Measurements from ENCODE around the gene UBFD1. TPM values are rescaled to one million over a fixed set of nuclear protein-coding genes. Genes with fewer than 3 reads are reported as not detected.

The UBFD1 gene
- total and polyA plus RNA-seq, 12 donors = 12.4 to 77.3 (median 48.8) TPM

DNA sequence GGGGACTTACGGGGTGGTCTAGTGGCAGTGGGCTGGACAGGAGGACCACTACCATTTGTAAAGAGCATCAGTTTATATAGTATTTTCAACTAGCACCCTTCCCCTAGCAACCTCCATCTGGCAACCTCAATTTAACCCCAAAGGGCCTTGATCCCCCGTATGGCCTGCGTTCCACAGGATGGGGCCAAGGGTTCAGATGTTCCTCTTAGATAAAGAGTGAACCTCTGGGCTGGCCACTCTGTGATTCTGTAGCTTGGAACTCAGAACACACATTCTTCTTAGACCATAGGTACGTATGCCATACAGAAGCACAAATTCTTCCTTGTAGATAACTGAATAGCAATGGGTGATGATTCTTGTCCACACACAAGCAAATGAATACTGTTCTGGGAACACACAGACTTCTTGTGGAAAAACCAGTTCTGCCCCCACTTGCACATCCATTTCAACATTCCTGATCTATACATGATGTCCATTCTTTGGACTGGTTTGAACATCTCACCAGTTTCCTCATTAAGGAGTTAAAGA is 45.3 kb upstream of the UBFD1 start:
- Histone ChIP-seq H3K27ac (no peak overlapping the region), H3K27me3 (no peaks in the 10 kb centered on the region)
- WGBS, 2 donors = 91 to 97% methylated on average over 4 of the region's 4 CpGs

GRCh38 chr16:23514381-23515152 is 43.0 kb upstream of the UBFD1 start:
- Histone ChIP-seq H3K27me3 (no peaks in the 10 kb centered on the region), H3K27ac (no peak overlapping the region), H3K9me3 (no peaks in the 10 kb centered on the region), H3K4me3 (no peak overlapping the region), H3K36me3 (peaks cover 0 to 20% (median 0%) of the 10 kb centered on the region in 9 donors), H3K4me1 (peaks cover 0 to 25% (median 4%) of the 10 kb centered on the region in 9 donors)
- intact Hi-C loops (cut with DNase I) = no loop called here
- TF ChIP-seq, protein P1, sequence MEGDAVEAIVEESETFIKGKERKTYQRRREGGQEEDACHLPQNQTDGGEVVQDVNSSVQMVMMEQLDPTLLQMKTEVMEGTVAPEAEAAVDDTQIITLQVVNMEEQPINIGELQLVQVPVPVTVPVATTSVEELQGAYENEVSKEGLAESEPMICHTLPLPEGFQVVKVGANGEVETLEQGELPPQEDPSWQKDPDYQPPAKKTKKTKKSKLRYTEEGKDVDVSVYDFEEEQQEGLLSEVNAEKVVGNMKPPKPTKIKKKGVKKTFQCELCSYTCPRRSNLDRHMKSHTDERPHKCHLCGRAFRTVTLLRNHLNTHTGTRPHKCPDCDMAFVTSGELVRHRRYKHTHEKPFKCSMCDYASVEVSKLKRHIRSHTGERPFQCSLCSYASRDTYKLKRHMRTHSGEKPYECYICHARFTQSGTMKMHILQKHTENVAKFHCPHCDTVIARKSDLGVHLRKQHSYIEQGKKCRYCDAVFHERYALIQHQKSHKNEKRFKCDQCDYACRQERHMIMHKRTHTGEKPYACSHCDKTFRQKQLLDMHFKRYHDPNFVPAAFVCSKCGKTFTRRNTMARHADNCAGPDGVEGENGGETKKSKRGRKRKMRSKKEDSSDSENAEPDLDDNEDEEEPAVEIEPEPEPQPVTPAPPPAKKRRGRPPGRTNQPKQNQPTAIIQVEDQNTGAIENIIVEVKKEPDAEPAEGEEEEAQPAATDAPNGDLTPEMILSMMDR (IDR thresholded peaks at IDR 0.05) = no peak
- WGBS, 2 donors = 85 to 88% methylated on average over 7 of the region's 7 CpGs
- no peak for DNase-seq
- no peak for ATAC-seq

More for the DNA sequence above, 45.3 kb upstream of the UBFD1 start:
- peaks cover 0 to 14% (median 0%) of the 10 kb centered on the region in 9 donors for H3K36me3 ChIP-seq
- TF ChIP-seq, protein P1 (IDR thresholded peaks at IDR 0.05) = no peak
- no peak for ATAC-seq
- DNase-seq = no peak
- H3K4me3 ChIP-seq = no peak overlapping the region
- H3K4me1 ChIP-seq = peaks cover 5 to 31% (median 17%) of the 10 kb centered on the region in 9 donors
- H3K9me3 ChIP-seq = no peaks in the 10 kb centered on the region
- intact Hi-C loops (cut with DNase I) = no loop called here

DNA sequence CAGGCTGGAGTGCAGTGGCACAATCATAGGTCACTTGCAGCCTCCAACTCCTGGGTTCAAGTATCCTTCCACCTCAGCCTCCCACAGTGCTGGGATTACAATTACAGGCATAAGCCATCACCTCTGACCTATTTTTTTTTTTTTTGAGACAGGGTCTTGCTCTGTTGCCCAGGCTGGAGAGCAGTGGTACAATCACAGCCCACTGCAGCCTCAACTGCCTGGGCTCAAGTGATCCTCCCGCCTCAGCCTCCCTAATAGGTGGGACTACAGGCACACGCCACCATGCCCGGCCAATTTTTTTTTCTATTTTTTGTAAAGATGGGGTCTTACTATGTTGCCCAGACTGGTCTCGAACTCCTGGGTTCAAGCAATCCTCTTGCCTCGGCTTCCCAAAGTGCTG is 41.6 kb upstream of the UBFD1 start:
- Histone ChIP-seq H3K27ac (no peak overlapping the region), H3K4me3 (no peak overlapping the region), H3K27me3 (no peaks in the 10 kb centered on the region), H3K9me3 (no peaks in the 10 kb centered on the region), H3K4me1 (peaks cover 0 to 36% (median 0%) of the 10 kb centered on the region in 9 donors), H3K36me3 (peaks cover 0 to 31% (median 0%) of the 10 kb centered on the region in 9 donors)
- ATAC-seq (no peak), DNase-seq (no peak)
- TF ChIP-seq, protein P1 (IDR thresholded peaks at IDR 0.05) = no peak
- intact Hi-C loops (cut with DNase I) = no loop called here
- WGBS, 2 donors = 96 to 97% methylated on average over 5 of the region's 5 CpGs

GRCh38 chr16:23516366-23517137 is 41.0 kb upstream of the UBFD1 start:
- intact Hi-C loops (cut with DNase I) = no loop called here
- peak overlapping the region in 1 of 10 donors; percentile 34 for H3K27ac ChIP-seq
- H3K9me3 ChIP-seq = no peaks in the 10 kb centered on the region
- DNase-seq (no peak), ATAC-seq (peak in 3 of 8 donors; percentile 16 to 49 (median 29))
- peaks cover 0 to 37% (median 0%) of the 10 kb centered on the region in 9 donors for H3K36me3 ChIP-seq
- WGBS, 2 donors = 88 to 91% methylated on average over 4 of the region's 4 CpGs
- H3K4me1 ChIP-seq = peaks cover 0 to 40% (median 0%) of the 10 kb centered on the region in 9 donors
- H3K4me3 ChIP-seq = no peak overlapping the region
- no peaks in the 10 kb centered on the region for H3K27me3 ChIP-seq
- TF ChIP-seq, protein P1 (IDR thresholded peaks at IDR 0.05) = no peak
